ENCODE data around the gene FAM89B. TPM values are rescaled to one million over a fixed set of nuclear protein-coding genes. Genes with fewer than 3 reads are reported as not detected.
A peak's percentile ranks its signal among the peaks of the same experiment; 100 is the strongest.

Gene FAM89B
- total and polyA plus RNA-seq, 7 donors, result 34.0 to 96.7 (median 63.3) TPM

DNA sequence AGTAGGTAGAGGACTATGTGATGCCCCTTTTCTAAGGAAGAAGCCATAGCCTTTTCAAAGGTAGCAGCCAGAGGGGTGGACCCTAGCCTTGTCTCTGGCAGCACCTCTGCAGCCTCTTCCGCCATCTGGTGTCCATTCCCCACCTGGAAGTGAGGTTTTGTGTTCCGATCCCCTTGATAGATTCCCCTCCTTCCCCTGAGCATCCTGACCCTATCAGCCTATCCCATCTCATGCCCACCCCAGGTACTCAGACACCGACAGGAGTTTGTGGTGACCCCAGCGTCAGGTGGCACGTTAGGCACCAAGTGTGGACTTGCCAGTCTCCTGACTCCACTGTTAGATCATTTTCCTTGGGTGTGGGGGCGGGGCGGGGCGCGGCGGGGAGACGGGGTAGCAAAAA is 398 bp upstream of the FAM89B start:
- H3K36me3 ChIP-seq, result peaks cover 0 to 6% (median 0%) of the 10 kb centered on the region in 4 donors
- no peak for DNase-seq
- intact Hi-C loops (cut with DNase I), result loop anchor here (1.0 to 5.0 kb wide), 5 partner anchors 13 to 285 kb away; partner anchors contain the start of genes CFL1, LTBP3, MAP3K11 and NEAT1
- H3K4me1 ChIP-seq, result peaks cover 0 to 75% (median 65%) of the 10 kb centered on the region in 4 donors
- 4 to 10% methylated on average over 11 of the region's 11 CpGs for WGBS, 2 donors
- no peaks in the 10 kb centered on the region for H3K27me3 ChIP-seq
- peak overlapping the region; percentile 51 to 99 (median 87) for H3K4me3 ChIP-seq
- TF ChIP-seq, protein P1, sequence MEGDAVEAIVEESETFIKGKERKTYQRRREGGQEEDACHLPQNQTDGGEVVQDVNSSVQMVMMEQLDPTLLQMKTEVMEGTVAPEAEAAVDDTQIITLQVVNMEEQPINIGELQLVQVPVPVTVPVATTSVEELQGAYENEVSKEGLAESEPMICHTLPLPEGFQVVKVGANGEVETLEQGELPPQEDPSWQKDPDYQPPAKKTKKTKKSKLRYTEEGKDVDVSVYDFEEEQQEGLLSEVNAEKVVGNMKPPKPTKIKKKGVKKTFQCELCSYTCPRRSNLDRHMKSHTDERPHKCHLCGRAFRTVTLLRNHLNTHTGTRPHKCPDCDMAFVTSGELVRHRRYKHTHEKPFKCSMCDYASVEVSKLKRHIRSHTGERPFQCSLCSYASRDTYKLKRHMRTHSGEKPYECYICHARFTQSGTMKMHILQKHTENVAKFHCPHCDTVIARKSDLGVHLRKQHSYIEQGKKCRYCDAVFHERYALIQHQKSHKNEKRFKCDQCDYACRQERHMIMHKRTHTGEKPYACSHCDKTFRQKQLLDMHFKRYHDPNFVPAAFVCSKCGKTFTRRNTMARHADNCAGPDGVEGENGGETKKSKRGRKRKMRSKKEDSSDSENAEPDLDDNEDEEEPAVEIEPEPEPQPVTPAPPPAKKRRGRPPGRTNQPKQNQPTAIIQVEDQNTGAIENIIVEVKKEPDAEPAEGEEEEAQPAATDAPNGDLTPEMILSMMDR (IDR thresholded peaks at IDR 0.05), result peak; percentile 35 to 46 (median 40)
- no peak for TF ChIP-seq POLR2AphosphoS5 (IDR thresholded peaks at IDR 0.05)
- TF ChIP-seq POLR2A (IDR thresholded peaks at IDR 0.05), result no peak
- no peak for TF ChIP-seq EP300 (IDR thresholded peaks at IDR 0.05)
- peak overlapping the region; percentile 91 to 98 (median 98) for H3K27ac ChIP-seq
- H3K9me3 ChIP-seq, result no peaks in the 10 kb centered on the region

DNA sequence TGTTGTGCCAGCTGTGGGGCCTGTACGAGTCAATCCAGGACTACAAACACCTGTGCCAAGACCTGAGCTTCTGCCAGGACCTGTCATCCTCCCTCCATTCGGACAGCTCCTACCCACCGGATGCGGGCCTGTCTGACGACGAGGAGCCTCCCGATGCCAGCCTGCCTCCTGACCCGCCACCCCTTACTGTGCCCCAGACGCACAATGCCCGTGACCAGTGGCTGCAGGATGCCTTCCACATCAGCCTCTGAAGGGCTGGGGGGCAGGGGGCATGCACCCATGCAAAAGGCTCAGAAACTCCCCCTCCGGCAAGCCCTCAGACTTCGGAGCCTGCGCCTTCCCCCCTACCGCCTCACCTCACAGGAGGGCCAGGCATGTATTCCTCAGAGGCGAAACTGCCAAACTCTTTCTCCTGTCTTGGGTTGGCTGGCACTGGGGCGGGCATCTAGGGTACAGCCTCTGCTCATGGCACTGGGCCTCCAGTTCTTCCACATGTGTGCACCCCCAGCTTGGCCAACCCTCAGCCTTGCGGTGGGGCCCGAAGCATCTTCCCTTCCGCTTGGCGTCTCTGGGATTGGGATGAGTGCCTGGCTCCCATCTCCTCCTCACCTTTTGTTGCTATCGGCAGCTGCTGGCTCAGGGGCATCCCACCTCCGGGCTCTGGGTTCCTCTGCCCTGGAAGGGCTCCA is 1.2 kb downstream of the FAM89B start:
- intact Hi-C loops (cut with DNase I), result loop anchor here (2.0 to 5.0 kb wide), 4 partner anchors 15 to 284 kb away; partner anchors contain the start of genes CFL1, LTBP3, MAP3K11 and NEAT1
- Histone ChIP-seq H3K9me3 (no peaks in the 10 kb centered on the region), H3K4me1 (peaks cover 0 to 75% (median 68%) of the 10 kb centered on the region in 4 donors), H3K27ac (peak overlapping the region; percentile 91 to 98 (median 98)), H3K27me3 (no peaks in the 10 kb centered on the region), H3K4me3 (peak overlapping the region; percentile 51 to 99 (median 87)), H3K36me3 (peaks cover 0 to 7% (median 0%) of the 10 kb centered on the region in 4 donors)
- peak; percentile 83 for DNase-seq
- TF ChIP-seq EP300 (IDR thresholded peaks at IDR 0.05), result no peak
- no peak for TF ChIP-seq POLR2AphosphoS5 (IDR thresholded peaks at IDR 0.05)
- TF ChIP-seq, protein P1 (IDR thresholded peaks at IDR 0.05), result no peak
- no peak for TF ChIP-seq POLR2A (IDR thresholded peaks at IDR 0.05)
- 34 to 42% methylated on average over 22 of the region's 22 CpGs for WGBS, 2 donors

DNA sequence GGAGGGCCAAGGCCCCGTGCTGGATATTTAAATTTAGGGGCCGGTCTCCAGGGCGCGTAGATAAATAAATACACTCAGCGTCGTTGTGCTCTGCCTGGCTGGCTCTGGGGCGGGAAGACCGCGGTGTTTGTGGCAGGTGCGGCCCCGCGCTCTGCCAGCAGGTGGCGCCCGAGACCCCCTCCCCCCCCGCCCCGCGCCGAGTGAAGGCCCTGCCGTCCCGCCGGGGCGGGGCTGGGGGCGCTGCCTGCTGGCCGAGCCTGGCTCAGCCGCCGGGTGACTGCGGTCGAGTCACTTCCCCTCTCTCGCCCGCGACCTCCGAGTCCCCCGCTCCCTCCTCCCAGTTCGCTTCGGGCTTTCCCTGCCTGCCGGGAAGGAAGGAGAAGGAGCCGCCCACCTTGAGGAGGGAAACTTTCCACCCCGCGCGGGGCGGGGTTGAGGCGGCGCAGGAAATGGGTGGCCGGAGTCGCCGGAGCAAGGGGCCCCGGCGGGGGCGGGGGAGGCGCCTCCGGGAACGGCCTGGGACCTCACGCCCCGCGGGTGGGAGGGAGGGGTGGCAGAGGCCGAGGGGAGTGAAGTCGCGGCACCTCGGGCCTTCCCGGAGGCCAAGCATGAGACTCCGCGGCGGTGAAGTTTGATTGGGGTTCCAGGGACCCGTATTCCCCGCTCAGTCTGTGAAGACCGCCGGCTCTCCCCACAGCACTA is 1.9 kb downstream of the FAM89B start:
- H3K27me3 ChIP-seq, result no peaks in the 10 kb centered on the region
- intact Hi-C loops (cut with DNase I), result loop anchor here (5.0 kb wide), 2 partner anchors 152 to 283 kb away; partner anchors contain the start of genes CFL1 and NEAT1
- no peaks in the 10 kb centered on the region for H3K9me3 ChIP-seq
- H3K4me1 ChIP-seq, result peaks cover 0 to 75% (median 68%) of the 10 kb centered on the region in 4 donors
- WGBS, 2 donors, result 0 to 1% methylated on average over 67 of the region's 67 CpGs
- H3K36me3 ChIP-seq, result peaks cover under 1 to 13% (median 3%) of the 10 kb centered on the region in 4 donors
- H3K4me3 ChIP-seq, result peak overlapping the region; percentile 51 to 99 (median 87)
- DNase-seq, result peak; percentile 96
- peak overlapping the region; percentile 91 to 98 (median 98) for H3K27ac ChIP-seq
- TF ChIP-seq POLR2A (IDR thresholded peaks at IDR 0.05), result peak in 1 of 2 donors; percentile 34
- TF ChIP-seq, protein P1 (IDR thresholded peaks at IDR 0.05), result peak; percentile 50 to 98 (median 63)
- TF ChIP-seq EP300 (IDR thresholded peaks at IDR 0.05), result no peak
- peak; percentile 34 to 84 (median 56) for TF ChIP-seq POLR2AphosphoS5 (IDR thresholded peaks at IDR 0.05)

DNA sequence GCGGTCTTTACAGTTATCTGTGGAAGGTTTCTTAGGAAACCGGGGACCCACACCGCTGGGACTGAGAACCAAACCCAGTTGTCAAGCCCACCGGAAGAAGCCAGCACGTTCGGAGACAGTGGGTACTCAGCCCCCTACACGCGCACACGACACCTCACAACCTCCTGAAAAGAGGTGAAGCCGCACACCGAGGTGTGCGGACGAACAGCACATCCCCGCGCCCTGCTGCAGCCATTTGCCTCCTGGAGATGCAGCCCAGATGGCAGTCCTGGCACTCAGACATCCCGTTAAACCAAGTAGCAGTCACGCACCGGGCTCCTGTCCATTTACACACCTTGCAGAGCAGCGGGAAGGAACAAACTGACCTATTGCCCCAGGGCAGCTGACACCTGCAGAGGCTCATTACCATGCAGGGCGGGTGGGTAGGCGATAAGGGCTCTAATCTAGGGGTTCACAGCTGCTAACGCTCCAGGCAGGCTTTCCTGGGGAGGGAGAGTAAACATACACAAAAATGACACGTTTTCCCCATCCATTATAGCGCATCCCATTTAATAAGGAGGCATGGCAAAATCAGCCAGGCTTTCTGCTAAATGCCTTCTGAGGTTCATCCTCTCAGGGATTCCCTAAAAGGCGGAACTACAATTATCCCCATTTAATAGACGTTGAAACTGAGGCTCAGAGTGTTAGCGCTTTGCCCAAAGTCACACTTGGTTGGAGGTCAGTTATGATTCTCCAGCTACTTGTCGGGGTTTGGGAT is 2.7 kb downstream of the FAM89B start:
- DNase-seq, result peak; percentile 83
- intact Hi-C loops (cut with DNase I), result loop anchor here (5.0 kb wide), 2 partner anchors 153 to 282 kb away; partner anchors contain the start of genes CFL1 and NEAT1
- Histone ChIP-seq H3K4me1 (peaks cover 0 to 76% (median 67%) of the 10 kb centered on the region in 4 donors), H3K36me3 (peaks cover 8 to 20% (median 10%) of the 10 kb centered on the region in 4 donors), H3K4me3 (peak overlapping the region; percentile 36 to 99 (median 87)), H3K9me3 (no peaks in the 10 kb centered on the region), H3K27ac (peak overlapping the region; percentile 91 to 98 (median 98)), H3K27me3 (no peaks in the 10 kb centered on the region)
- 6 to 11% methylated on average over 28 of the region's 28 CpGs for WGBS, 2 donors
- no peak for TF ChIP-seq EP300 (IDR thresholded peaks at IDR 0.05)
- TF ChIP-seq POLR2AphosphoS5 (IDR thresholded peaks at IDR 0.05), result peak in 3 of 4 donors; percentile 8 to 16 (median 11)

All from sigmoid colon (tissue), 7 donors.